ENCODE data around the gene AFF2. TPM values are rescaled to one million over a fixed set of nuclear protein-coding genes. Genes with fewer than 3 reads are reported as not detected.

The AFF2 gene
- total RNA-seq, 1 donor from 2014 or later, result 3.3 TPM

DNA sequence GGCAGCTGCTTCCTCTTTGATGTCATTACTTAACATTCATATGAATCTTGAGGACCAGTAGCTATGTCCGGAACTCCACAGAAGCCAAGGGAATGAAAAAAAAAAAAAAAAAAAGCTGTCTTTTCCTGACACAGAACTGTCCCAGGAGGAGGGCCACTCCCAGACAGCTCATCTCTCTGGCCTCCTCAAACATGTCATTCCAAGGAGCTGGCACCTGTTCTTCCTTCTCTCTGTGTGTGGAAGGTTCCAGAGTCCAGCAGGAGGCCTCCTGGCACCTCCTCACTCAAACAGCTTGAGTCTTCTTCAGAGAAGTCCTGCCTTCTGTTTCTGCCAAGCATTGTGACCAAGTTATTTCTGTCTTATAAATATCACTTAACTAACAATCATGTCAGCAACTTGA lies 458.5 kb downstream of the AFF2 start:
- Mint-ChIP-seq H3K36me3 (ENCODE audit: low read depth) (no peaks in the 10 kb centered on the region), H3K9me3 (no peaks in the 10 kb centered on the region), H3K4me3 (ENCODE audit: low read depth) (no peak overlapping the region), H3K27me3 (ENCODE audit: low read depth) (no peaks in the 10 kb centered on the region), H3K4me1 (ENCODE audit: low read depth) (no peaks in the 10 kb centered on the region), H3K27ac (no peak overlapping the region)
- DNase-seq (ENCODE audit: low spot score), result no peak
- intact Hi-C loops (cut with micrococcal nuclease), result no loop called here

DNA sequence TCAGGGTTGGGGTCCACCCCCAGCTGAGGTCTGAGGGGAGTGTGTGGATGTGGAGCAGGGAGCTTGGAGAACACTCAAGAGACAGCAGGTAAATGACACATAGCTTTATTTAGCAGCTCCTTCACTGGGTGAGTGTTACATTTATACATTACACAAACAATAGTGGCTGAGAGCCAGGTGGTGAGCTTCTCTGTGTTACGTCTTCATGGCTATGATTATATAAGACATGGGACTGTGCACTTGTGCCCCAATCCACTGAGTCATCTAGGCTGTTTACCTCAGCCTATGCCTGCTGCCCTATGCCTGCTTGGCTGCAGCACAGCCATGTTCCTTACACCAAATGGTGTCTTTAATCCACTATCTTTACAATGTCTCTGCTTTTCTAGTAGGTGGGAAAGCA lies 459.6 kb downstream of the AFF2 start:
- DNase-seq (ENCODE audit: low spot score), result no peak
- H3K36me3 Mint-ChIP-seq (ENCODE audit: low read depth), result no peaks in the 10 kb centered on the region
- intact Hi-C loops (cut with micrococcal nuclease), result no loop called here
- H3K9me3 Mint-ChIP-seq, result no peaks in the 10 kb centered on the region
- no peaks in the 10 kb centered on the region for H3K4me1 Mint-ChIP-seq (ENCODE audit: low read depth)
- H3K4me3 Mint-ChIP-seq (ENCODE audit: low read depth), result no peak overlapping the region
- H3K27ac Mint-ChIP-seq, result no peak overlapping the region
- no peaks in the 10 kb centered on the region for H3K27me3 Mint-ChIP-seq (ENCODE audit: low read depth)

DNA sequence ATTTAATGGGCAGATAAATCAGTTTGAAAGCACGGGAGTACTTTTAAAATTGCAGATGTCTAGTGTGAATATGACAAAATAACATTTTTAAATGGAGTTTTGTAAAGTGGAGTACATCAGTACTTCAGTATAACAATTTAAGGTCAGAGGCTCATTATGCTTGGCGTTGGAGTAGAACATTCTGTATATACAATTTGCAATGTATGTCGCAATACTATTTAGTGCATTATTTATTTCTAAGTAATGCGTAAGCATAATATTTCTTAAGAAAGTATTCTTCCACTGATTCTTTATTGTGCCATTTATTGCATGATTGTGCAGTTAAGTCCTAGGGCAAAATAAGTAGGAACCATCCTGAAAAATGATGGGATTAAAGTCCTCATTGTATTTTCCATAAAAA lies 461.6 kb downstream of the AFF2 start:
- Mint-ChIP-seq H3K36me3 (ENCODE audit: low read depth) (no peaks in the 10 kb centered on the region), H3K27ac (no peak overlapping the region), H3K4me1 (ENCODE audit: low read depth) (no peaks in the 10 kb centered on the region), H3K4me3 (ENCODE audit: low read depth) (no peak overlapping the region), H3K27me3 (ENCODE audit: low read depth) (no peaks in the 10 kb centered on the region), H3K9me3 (no peaks in the 10 kb centered on the region)
- intact Hi-C loops (cut with micrococcal nuclease), result no loop called here
- no peak for DNase-seq (ENCODE audit: low spot score)

DNA sequence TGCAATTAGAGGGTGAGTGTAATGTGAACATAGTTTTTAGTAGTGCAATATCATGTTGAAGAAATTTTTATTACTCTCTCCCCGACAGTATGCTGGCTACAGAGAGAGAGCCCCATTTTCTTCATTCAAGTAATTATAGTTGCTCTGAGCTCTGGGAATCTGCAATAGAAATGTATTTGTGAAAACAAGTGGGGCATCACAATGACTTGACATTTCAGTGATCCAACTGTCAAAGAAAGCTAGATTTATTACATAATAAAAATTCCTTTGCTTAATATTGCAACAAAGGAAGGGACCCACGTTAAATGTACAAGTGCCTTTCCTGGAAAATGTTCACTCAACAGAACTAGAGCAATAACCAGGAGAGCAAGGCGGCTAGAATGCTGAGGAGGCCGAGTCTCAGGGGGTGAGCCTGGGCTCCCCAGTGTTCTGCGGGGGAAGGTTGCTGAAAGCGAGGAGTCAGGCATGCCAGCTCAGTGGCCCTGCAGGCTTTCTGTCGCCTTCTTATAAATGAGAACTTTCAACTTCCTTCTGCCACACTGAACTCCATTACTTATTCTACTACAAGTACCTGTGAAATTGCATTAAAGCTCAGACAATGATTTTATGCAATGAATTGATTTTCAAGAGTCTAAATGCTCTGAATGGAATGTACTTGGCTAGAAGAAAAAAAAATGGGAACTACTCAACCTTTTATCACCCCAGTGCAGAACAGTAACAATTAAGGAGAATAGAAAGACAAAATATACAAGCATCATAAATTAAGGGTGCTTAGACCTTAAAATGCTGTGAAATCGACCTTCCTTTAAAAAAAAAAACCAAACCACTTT lies 476.4 kb downstream of the AFF2 start:
- Mint-ChIP-seq H3K27ac (no peak overlapping the region), H3K9me3 (no peaks in the 10 kb centered on the region), H3K4me3 (ENCODE audit: low read depth) (no peak overlapping the region), H3K27me3 (ENCODE audit: low read depth) (no peaks in the 10 kb centered on the region), H3K36me3 (ENCODE audit: low read depth) (no peaks in the 10 kb centered on the region), H3K4me1 (ENCODE audit: low read depth) (no peaks in the 10 kb centered on the region)
- intact Hi-C loops (cut with micrococcal nuclease), result no loop called here
- DNase-seq (ENCODE audit: low spot score), result no peak

DNA sequence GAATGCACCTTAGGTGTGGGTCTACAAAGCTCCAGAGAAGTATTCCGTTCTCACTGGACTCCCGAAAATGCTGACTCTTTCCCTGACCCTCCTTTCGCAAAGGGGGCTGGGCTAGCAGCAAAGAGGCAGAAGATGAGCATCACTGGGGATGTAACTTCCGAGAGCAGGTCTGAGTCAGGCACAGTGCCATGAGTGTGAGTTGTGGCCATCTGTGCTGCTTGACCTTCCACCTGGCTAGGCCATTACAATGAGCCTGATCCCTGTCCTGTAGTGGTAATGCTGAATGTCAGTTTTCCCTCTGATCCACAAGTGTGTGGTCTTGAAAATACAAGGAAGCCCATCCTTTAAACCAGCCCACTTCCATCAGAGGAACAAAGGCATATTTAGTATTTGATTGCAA lies 479.4 kb downstream of the AFF2 start:
- intact Hi-C loops (cut with micrococcal nuclease), result no loop called here
- no peak overlapping the region for H3K27ac Mint-ChIP-seq
- DNase-seq (ENCODE audit: low spot score), result no peak
- peaks cover 3% of the 10 kb centered on the region for H3K4me1 Mint-ChIP-seq (ENCODE audit: low read depth)
- no peaks in the 10 kb centered on the region for H3K9me3 Mint-ChIP-seq
- H3K4me3 Mint-ChIP-seq (ENCODE audit: low read depth), result no peak overlapping the region
- H3K27me3 Mint-ChIP-seq (ENCODE audit: low read depth), result no peaks in the 10 kb centered on the region
- H3K36me3 Mint-ChIP-seq (ENCODE audit: low read depth), result no peaks in the 10 kb centered on the region

DNA sequence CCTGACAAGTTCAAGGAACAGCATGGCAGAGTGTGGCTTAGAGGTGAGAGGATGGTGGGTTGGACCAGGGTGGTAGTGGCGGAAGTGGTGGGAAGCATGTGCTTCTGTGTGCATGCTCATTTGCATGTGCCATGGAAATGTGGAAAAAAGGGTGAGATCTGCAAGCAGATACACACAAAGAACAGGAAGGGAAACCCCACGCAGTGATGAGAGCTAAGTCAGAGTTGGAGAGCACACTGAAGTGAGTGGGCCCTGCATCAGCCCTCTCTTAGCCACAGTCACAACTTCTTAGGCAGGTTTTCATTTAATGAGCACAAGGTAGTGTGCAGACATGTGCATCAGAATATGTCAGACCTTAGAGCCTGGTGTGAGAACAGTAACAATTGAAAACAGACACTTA lies 483.8 kb downstream of the AFF2 start:
- DNase-seq (ENCODE audit: low spot score), result no peak
- Mint-ChIP-seq H3K4me1 (ENCODE audit: low read depth) (peaks cover 3% of the 10 kb centered on the region), H3K4me3 (ENCODE audit: low read depth) (no peak overlapping the region), H3K27me3 (ENCODE audit: low read depth) (no peaks in the 10 kb centered on the region), H3K27ac (no peak overlapping the region), H3K36me3 (ENCODE audit: low read depth) (no peaks in the 10 kb centered on the region), H3K9me3 (no peaks in the 10 kb centered on the region)
- intact Hi-C loops (cut with micrococcal nuclease), result no loop called here

DNA sequence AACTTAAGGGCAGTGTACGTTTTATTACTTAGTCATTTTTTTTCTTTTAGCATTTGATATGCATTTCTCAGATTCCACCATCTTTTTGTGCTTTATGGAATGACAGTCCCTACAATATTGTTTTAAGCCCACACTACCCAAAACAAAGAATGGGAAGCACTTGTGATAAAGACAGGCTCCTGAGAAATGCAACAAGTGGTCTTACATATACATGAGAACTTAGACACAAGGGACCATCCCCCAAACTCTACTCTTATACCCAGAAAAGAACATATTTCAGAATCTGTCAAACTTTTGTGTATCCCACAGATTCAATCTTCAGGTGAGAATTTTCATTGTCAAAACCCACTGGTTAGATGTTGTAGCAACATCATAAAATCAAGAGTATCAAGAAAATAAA lies 491.1 kb downstream of the AFF2 start:
- Mint-ChIP-seq H3K36me3 (ENCODE audit: low read depth) (no peaks in the 10 kb centered on the region), H3K27ac (no peak overlapping the region), H3K27me3 (ENCODE audit: low read depth) (no peaks in the 10 kb centered on the region), H3K9me3 (no peaks in the 10 kb centered on the region), H3K4me3 (ENCODE audit: low read depth) (no peak overlapping the region), H3K4me1 (ENCODE audit: low read depth) (no peaks in the 10 kb centered on the region)
- DNase-seq (ENCODE audit: low spot score), result no peak
- intact Hi-C loops (cut with micrococcal nuclease), result no loop called here

DNA sequence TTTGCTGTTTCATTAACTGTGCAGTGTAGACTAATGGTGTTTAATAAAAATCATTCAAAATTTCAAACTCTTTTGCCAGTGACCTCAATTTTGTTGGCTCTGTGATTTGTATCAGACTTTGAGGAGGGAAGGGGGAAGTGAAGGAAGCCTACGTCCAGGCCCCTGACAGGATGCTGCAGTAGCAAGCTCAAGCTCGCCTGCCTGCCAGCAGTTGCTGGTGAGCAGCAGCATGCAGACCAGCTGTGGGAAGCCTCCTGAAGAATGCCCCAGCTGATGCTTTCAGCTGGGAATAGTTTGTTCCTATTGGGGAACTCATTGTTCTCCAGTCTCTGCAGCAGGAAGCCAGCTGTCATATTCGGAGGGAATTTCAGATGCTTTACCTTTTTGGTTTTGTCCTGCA lies 495.2 kb downstream of the AFF2 start:
- Mint-ChIP-seq H3K4me3 (ENCODE audit: low read depth) (no peak overlapping the region), H3K9me3 (no peaks in the 10 kb centered on the region), H3K36me3 (ENCODE audit: low read depth) (no peaks in the 10 kb centered on the region), H3K27ac (no peak overlapping the region), H3K27me3 (ENCODE audit: low read depth) (no peaks in the 10 kb centered on the region), H3K4me1 (ENCODE audit: low read depth) (no peaks in the 10 kb centered on the region)
- intact Hi-C loops (cut with micrococcal nuclease), result no loop called here
- no peak for DNase-seq (ENCODE audit: low spot score)

DNA sequence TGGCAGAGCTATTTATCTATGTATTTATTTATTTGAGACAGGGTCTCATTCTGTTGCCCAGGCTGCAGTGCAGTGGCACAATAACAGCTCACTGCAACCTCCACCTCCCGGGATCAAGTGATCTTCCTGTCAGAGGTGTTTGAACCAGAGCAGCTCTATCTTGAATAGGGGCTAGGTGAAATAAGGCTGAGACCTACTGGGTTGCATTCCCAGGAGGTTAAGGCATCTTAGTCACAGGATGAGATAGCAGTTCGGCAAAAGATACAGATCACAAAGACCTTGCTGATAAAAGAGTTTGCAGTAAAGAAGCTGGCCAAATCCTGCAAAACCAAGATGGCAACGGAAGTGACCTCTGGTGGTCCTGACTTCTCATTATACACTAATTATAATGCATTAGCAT lies 501.9 kb downstream of the AFF2 start:
- intact Hi-C loops (cut with micrococcal nuclease), result no loop called here
- H3K9me3 Mint-ChIP-seq, result no peaks in the 10 kb centered on the region
- DNase-seq (ENCODE audit: low spot score), result no peak
- no peaks in the 10 kb centered on the region for H3K4me1 Mint-ChIP-seq (ENCODE audit: low read depth)
- H3K27ac Mint-ChIP-seq, result no peak overlapping the region
- no peak overlapping the region for H3K4me3 Mint-ChIP-seq (ENCODE audit: low read depth)
- no peaks in the 10 kb centered on the region for H3K36me3 Mint-ChIP-seq (ENCODE audit: low read depth)
- H3K27me3 Mint-ChIP-seq (ENCODE audit: low read depth), result no peaks in the 10 kb centered on the region

DNA sequence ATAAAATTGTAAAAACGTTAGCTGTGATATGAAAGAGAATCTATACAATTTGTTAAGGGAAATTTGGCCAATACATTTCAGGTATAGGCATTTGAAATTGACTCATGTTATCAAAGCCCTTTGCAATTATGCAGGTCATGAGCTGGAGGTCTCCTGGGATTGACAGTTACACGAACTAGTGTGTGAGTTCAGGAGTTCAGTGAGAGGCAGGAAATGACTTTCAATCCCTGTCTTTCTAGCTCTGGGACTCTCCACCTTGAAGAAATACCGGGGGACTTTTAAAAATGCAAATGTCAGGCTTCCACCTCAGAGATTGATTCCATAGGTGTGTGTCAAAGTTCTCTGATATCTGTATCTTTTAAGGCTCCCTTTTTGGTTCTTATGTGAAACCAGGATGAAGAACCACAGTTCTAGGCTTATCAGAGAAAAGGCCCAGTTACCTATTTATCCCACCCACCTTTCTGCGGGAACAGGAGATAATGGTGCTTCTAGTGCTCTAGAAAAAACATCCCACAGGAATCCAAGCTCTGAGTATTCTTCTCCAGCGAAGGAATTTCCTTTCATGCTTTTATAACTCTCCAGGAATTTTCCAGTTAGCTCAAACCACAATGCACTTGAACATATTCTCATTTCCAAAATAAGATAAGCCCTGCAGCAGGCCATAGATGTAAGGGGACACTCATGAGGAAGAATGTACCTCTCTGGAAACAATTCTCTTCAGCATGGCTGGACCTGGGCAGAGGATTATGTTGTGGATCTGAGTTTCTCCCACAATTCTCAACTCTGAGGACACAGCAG lies 503.6 kb downstream of the AFF2 start:
- Mint-ChIP-seq H3K4me3 (ENCODE audit: low read depth) (no peak overlapping the region), H3K4me1 (ENCODE audit: low read depth) (no peaks in the 10 kb centered on the region), H3K36me3 (ENCODE audit: low read depth) (no peaks in the 10 kb centered on the region), H3K9me3 (no peaks in the 10 kb centered on the region), H3K27ac (no peak overlapping the region), H3K27me3 (ENCODE audit: low read depth) (no peaks in the 10 kb centered on the region)
- no peak for DNase-seq (ENCODE audit: low spot score)
- intact Hi-C loops (cut with micrococcal nuclease), result no loop called here

DNA sequence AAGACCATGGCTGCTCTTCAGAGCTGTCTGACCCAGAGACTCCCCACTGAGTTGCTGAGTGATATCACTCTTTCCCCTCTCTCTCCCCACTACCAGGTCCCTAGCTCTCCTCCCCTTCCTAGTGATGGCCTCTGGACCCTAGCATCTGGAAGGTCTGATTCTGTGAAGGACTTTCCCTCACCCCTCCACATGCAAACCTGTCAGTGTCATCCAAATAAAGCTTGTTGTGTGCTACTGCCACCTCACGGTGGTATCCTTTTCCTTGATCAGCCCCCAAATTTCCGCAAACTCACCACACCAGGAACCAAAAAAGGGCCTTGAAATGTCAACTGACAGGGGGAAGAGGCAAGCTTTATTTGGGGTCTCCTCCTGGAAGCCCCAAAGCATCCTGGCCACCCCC lies 504.5 kb downstream of the AFF2 start:
- Mint-ChIP-seq H3K27ac (no peak overlapping the region), H3K36me3 (ENCODE audit: low read depth) (no peaks in the 10 kb centered on the region), H3K4me3 (ENCODE audit: low read depth) (no peak overlapping the region), H3K4me1 (ENCODE audit: low read depth) (no peaks in the 10 kb centered on the region), H3K9me3 (no peaks in the 10 kb centered on the region), H3K27me3 (ENCODE audit: low read depth) (no peaks in the 10 kb centered on the region)
- no peak for DNase-seq (ENCODE audit: low spot score)
- intact Hi-C loops (cut with micrococcal nuclease), result no loop called here

DNA sequence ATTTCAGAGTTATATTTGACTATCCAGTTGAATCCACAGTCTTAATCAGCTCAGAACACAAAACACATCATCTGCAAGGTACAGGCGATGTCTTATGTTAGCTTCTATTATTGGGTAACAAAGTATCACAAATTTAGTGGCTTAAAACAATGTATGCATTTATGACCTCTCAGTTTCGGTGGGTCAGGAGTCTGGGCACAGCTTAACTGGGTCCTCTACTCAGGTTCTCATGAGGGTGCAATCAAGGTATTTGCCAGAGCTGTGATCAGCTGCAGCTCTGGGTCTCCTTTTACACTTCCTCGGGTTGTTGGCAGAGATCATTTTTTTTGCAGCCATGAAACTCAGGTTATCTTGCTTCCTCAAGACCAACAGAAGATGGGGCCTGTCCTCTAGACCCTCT lies 505.8 kb downstream of the AFF2 start:
- no peak for DNase-seq (ENCODE audit: low spot score)
- no peaks in the 10 kb centered on the region for H3K4me1 Mint-ChIP-seq (ENCODE audit: low read depth)
- no peaks in the 10 kb centered on the region for H3K27me3 Mint-ChIP-seq (ENCODE audit: low read depth)
- H3K4me3 Mint-ChIP-seq (ENCODE audit: low read depth), result no peak overlapping the region
- no peaks in the 10 kb centered on the region for H3K36me3 Mint-ChIP-seq (ENCODE audit: low read depth)
- H3K9me3 Mint-ChIP-seq, result no peaks in the 10 kb centered on the region
- H3K27ac Mint-ChIP-seq, result no peak overlapping the region
- intact Hi-C loops (cut with micrococcal nuclease), result no loop called here

DNA sequence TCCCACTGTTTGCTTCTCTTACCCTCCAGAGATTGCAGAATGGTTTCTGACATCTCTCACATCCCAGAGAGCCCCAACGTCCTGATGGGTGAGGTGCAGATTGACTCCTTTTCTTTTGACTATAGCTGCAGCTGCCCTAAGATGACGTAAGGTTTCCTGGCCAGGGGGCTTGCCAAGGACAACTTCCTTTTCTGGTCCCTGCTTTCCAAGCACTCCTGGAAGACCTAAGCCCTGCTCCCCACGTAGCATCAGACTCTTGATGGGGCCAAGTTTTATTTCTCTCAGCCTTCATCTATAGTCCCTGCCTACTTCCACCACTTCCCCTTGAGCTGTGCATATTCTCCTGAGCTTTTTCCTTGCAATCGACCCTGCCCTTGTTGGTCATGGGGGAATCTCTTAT lies 507.0 kb downstream of the AFF2 start:
- Mint-ChIP-seq H3K4me1 (ENCODE audit: low read depth) (no peaks in the 10 kb centered on the region), H3K27me3 (ENCODE audit: low read depth) (no peaks in the 10 kb centered on the region), H3K36me3 (ENCODE audit: low read depth) (no peaks in the 10 kb centered on the region), H3K27ac (no peak overlapping the region), H3K4me3 (ENCODE audit: low read depth) (no peak overlapping the region), H3K9me3 (no peaks in the 10 kb centered on the region)
- intact Hi-C loops (cut with micrococcal nuclease), result no loop called here
- DNase-seq (ENCODE audit: low spot score), result no peak

All from activated T-helper 2 cell treated with anti-CD3 and anti-CD28 coated beads, Interferon-gamma antibody, Interleukin-2, Interleukin-4, amounts not matched to agents 10 μg/mL and 5 μg/mL and 100 μg/mL, durations not matched to agents 14 hours and 24 hours and 36 hours (primary cell).